GM12872 (cell line): ENCODE data around the gene ZKSCAN3.

Experiments used
- TF ChIP-seq, protein P1 (sequence below): IDR thresholded peaks from 3 replicates; pipeline ENCODE4 v1.5.1; 2011; ENCODE audit warnings: low read depth, mild to moderate bottlenecking, low read length, moderate library complexity; ENCODE audit not compliant: insufficient read depth

ZKSCAN3 gene

DNA sequence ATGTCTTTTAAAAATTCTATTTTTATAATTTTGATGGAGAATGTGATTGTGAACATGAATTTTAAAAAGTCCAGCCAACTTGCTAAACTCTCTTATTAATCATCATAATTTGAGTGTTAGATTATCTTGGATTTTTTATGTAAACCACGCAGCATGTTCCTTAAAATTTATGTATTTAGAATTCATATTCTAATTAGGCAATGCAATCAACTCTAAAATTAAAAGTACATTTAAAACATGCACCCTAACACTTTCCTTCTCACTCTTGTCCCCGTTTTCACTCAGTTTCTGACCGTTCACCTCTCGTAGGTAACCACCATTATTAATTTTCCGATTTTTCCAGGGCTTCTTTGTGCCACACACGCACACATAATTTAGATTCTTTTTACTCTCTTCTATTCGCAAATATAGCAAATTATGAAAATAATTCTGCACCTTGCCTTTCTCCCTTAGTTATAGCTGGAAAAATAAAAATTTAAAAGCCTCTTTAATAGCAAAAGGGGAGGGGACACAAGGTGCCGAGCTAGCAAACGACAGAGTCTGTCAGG, 329 bp upstream of the ZKSCAN3 start:
- TF ChIP-seq, protein P1, sequence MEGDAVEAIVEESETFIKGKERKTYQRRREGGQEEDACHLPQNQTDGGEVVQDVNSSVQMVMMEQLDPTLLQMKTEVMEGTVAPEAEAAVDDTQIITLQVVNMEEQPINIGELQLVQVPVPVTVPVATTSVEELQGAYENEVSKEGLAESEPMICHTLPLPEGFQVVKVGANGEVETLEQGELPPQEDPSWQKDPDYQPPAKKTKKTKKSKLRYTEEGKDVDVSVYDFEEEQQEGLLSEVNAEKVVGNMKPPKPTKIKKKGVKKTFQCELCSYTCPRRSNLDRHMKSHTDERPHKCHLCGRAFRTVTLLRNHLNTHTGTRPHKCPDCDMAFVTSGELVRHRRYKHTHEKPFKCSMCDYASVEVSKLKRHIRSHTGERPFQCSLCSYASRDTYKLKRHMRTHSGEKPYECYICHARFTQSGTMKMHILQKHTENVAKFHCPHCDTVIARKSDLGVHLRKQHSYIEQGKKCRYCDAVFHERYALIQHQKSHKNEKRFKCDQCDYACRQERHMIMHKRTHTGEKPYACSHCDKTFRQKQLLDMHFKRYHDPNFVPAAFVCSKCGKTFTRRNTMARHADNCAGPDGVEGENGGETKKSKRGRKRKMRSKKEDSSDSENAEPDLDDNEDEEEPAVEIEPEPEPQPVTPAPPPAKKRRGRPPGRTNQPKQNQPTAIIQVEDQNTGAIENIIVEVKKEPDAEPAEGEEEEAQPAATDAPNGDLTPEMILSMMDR = no peak

DNA sequence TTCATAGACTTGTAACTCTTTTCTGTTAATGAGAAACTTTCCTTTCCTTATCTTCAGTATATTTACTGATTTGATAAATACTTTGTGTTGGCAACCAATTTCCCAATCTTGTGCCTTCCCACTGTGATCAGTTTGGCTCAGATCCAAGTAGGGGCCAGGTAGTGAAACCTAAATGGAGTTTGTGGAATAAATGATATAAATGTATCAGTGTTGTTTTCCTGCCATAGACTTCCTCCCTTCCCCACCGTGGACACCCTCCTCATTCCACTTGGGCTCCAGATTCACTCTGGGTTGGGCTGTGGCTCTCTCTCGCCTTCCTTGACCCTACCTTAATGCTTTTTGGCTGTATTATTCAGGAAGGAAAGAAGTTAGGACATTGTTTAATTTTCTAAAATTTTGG, 1.3 kb downstream of the ZKSCAN3 start:
- TF ChIP-seq, protein P1 = no peak

DNA sequence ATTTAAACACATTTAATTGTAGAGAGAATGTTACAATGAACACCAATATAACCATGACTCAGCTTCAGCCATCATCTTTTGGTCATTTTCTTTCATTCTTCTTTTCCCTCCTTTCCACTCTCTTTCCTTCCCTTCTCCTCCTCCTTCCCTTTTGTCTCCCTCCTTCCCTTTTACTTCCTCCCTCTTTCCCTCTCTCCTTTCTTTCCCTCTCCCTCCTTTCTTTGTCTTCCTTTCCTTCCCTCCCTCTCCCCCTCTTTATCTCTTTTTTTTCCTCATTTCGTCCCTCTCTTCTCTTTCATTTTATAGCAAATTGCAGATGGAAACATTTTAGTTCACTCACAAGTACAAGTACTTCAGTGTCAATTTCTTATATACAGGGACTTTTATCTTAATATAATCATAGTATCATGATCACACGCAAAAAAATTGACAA, 1.8 kb downstream of the ZKSCAN3 start:
- TF ChIP-seq, protein P1 = no peak

DNA sequence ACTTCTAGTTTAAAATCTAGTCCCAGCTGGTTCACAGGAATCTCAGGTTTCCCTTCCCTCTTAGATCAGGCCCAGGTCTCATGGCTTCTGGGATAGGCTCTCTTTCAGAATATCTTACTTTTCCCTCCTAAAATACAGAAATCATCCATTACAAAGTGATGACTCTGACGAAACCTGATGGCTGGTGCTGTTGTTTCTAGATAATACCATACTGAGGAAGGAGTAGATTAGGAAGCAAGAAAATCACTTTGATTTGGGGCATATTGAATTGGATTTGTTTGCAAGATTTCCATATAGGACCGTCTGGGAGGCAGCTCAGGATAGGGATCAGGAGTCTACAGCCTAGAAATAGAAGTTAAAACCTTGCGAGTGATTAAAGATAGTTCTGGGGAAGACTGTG, 3.6 kb downstream of the ZKSCAN3 start:
- TF ChIP-seq, protein P1 = no peak

DNA sequence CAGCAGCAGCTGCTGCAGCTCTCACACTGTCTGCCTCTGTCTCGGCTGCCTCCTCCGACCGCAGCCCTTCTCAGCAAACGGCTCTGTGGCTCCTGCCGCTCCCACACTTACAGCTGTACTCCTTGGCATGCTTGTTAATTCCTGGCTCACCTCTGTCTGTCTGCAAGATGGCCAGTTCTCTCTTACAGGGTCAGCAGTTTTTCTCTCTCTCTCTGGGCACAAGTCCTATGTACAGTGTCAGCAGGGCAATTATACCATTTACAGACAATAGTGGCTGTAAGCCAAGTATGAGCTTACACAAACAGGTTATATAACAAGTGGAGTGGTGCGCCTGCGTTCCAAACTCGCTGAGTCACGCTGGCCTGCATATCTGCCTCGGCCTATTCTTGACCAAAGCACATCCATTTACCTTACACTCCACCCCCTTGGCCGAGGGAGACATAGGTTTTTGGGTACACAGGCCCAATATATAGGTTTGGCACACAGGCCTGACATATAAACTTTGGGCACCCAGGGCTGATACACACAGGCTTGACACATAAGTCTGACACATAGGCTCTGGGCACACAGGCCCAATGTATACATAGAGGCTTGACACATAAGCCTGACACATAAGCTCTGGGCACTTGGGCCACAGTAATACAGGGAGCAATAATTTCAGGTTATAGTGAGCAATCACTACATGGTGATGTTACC, 4.4 kb downstream of the ZKSCAN3 start:
- TF ChIP-seq, protein P1 = no peak

DNA sequence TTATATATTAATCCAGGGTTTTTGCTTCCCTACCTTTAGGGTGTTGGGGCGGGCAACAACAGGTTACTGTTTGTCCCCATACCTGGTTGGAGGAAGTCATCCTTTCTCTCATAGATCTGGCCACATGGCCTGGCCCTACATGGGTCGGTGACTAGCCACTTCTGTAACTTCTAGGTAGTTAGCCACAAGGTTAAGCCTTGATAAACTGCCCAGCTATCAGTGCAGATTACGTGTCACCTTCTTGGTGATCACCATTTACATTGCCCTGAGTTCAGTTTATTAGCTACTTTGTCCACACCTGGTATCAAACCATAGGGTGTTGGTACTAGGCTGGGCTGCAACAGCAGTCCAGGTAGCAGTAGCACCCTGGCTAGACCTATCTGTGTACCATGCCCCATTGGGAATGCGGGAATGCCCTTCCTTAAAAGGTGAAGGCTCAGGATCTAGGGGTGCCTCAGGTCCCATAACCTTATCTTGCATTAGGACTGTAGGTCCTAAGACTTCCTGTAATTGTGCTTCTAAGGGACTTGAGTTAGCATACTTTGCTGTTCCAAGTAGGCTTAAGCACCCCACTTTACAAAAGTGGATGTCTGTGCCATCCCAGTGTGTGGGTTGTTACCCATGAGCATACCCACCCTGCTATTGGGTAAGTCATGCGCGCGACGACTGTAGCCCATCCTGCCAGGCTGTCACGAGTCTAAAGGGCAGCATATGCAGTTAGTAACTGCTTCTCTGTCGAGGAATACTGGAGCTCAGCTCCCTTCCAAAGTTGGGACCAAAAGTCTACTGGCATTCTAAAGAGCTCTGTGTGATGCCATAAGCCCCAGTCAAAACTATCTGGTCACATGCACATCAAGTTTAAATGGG, 5.2 kb downstream of the ZKSCAN3 start:
- TF ChIP-seq, protein P1 = no peak
